SJSA1 (cell line): ENCODE data around the gene STRIP1. TPM values are rescaled to one million over a fixed set of nuclear protein-coding genes. Genes with fewer than 3 reads are reported as not detected.

Experiments used
- DNase-seq, 2 experiments: peaks; one replicate each; pipeline ENCODE4 v3.0.0-alpha.2; 2015 to 2020; ENCODE audit warnings: low spot score in 2 of 2, low read depth in 1 of 2
- H3K27ac ChIP-seq: fragments of 250-450 bp; sonication (Bioruptor Pico); 2 replicates; pipeline ENCODE4 v1.5.1; 2020; ENCODE audit warnings: mild to moderate bottlenecking, moderate library complexity
- H3K27me3 ChIP-seq: fragments of 250-450 bp; sonication (Bioruptor Pico); replicated peaks from 2 replicates; pipeline ENCODE4 v1.5.1; 2020; ENCODE audit warnings: mild to moderate bottlenecking, moderate library complexity
- H3K36me3 ChIP-seq: fragments of 250-450 bp; sonication (Bioruptor Pico); 2 replicates; pipeline ENCODE4 v1.5.1; 2020; ENCODE audit warnings: mild to moderate bottlenecking
- H3K4me1 ChIP-seq: fragments of 250-450 bp; sonication (Bioruptor Pico); replicated peaks from 2 replicates; pipeline ENCODE4 v1.6.1; 2021; ENCODE audit warnings: mild to moderate bottlenecking
- H3K4me3 ChIP-seq: fragments of 250-450 bp; sonication (Bioruptor Pico); 2 replicates; pipeline ENCODE4 v1.5.1; 2020; ENCODE audit warnings: mild to moderate bottlenecking
- H3K9me3 ChIP-seq: fragments of 250-450 bp; sonication (Bioruptor Pico); replicated peaks from 2 replicates; pipeline ENCODE4 v1.5.1; 2020; ENCODE audit warnings: mild to moderate bottlenecking
- total RNA-seq: library from RNA; depleted of rRNA; stranded (reverse); fragments of >200 nt; shearing (Covaris generic); gene quantifications from 2 replicates; pipeline ENCODE4 v1.2.3, GENCODE V29; 2014

The STRIP1 gene
- total RNA-seq, 1 experiment from 2014 or later, result 31.6 TPM

DNA sequence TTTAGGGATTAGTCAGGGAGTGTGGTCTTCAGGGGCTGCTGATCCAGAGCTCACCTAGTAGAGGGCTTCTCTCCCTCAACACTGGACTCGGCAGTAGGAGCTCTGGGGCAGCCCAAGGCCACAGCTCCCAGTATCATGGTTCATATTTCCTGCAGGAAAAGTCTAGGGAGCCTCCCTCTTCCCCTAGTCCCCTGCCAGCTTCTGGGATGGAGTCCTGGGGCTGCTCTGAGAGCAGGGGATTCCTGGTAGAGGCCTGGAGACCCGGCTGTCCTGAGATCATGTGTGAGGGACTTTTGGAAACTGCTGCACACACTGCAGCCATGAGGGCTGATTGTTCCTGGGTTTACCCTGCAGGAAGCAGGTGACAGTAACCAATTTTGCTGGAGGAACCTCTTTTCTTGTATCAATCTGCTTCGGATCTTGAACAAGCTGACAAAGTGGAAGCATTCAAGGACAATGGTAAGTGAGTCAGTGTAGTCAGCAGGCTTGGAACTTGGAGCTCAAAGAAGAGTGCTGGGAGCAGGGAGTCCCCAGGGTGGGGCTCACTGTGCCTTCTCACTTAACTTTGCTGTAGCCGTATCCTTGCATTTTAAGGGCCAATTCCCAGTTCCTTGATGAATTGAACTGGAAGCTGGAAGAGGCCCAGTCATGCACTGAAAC lies 16.3 kb downstream of the STRIP1 start:
- Histone ChIP-seq H3K36me3 (peaks cover 96% of the 10 kb centered on the region), H3K9me3 (no peaks in the 10 kb centered on the region), H3K4me1 (no peaks in the 10 kb centered on the region), H3K27me3 (no peaks in the 10 kb centered on the region), H3K4me3 (no peak overlapping the region), H3K27ac (no peak overlapping the region)
- DNase-seq, result no peak

DNA sequence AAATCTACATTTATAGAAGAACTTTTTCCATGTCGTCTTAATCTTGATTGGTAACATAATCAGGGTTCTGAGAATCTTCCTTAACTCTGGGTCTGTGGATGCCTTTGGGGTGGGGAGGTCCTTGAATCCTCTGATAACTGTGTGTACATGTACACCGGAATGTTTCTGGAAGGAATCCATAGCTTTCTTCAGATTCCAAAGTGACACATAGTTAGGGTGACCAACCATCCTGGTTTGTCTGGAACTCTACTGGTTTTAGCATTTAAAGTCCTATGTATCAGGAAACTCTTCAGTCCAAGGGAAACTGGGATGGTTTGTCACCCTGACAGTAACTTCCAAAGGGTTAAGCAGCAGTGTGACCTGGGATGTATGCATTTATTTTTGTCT lies 16.8 kb downstream of the STRIP1 start:
- Histone ChIP-seq H3K4me3 (no peak overlapping the region), H3K27ac (no peak overlapping the region), H3K4me1 (no peaks in the 10 kb centered on the region), H3K27me3 (no peaks in the 10 kb centered on the region), H3K9me3 (no peaks in the 10 kb centered on the region), H3K36me3 (peaks cover 96% of the 10 kb centered on the region)
- no peak for DNase-seq

DNA sequence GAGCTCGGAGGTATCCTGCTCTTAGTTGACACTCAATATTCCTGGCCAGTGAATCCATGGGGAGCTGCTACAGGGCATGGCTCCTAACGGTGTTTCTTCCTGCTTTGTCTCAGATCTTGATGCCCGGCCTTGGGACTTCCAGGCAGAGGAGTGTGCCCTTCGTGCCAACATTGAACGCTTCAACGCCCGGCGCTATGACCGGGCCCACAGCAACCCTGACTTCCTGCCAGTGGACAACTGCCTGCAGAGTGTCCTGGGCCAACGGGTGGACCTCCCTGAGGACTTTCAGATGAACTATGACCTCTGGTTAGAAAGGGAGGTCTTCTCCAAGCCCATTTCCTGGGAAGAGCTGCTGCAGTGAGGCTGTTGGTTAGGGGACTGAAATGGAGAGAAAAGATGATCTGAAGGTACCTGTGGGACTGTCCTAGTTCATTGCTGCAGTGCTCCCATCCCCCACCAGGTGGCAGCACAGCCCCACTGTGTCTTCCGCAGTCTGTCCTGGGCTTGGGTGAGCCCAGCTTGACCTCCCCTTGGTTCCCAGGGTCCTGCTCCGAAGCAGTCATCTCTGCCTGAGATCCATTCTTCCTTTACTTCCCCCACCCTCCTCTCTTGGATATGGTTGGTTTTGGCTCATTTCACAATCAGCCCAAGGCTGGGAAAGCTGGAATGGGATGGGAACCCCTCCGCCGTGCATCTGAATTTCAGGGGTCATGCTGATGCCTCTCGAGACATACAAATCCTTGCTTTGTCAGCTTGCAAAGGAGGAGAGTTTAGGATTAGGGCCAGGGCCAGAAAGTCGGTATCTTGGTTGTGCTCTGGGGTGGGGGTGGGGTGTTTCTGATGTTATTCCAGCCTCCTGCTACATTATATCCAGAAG lies 19.4 kb downstream of the STRIP1 start:
- Histone ChIP-seq H3K36me3 (peaks cover 92% of the 10 kb centered on the region), H3K4me3 (no peak overlapping the region), H3K27ac (no peak overlapping the region), H3K4me1 (no peaks in the 10 kb centered on the region), H3K9me3 (no peaks in the 10 kb centered on the region), H3K27me3 (no peaks in the 10 kb centered on the region)
- DNase-seq, result peak in 1 of 2 experiments; percentile 26

DNA sequence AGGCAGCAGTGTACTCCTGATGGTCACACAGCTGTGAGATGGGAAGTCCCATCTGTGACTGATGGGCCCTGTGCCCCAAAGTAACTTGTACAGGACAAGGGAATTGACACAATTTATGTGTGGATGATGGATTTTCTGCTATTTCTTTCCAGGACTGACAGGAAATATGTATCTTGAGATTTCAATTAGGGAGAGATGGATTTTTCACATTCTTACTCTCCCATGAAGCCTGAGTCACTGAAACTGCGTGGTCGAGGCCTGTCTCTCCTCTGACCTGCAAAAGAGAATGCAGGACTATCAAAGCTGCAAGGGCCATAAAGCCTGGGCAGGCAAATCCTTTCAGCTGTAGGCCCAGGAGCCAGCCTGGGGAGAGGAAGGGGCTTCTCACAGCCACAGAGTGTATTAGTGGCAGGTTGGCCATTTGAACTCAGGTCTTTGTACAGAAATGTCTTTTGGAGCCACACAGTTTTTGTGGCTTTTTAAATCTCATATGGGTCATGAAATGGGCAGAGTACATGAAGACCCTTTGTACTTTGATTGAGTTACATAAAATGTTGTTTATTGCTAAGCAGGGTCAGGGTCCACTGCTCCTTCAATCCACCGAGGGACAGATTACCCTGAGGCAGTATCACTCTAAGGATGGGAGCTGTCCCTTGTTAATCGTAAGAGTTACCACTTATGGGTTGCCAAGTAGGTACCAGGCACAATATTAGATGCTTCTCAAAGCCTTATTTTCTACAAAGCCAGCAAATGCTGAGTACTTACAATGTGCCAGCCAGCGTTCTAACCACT lies 21.3 kb downstream of the STRIP1 start:
- no peak overlapping the region for H3K27ac ChIP-seq
- peaks cover 81% of the 10 kb centered on the region for H3K36me3 ChIP-seq
- no peak overlapping the region for H3K4me3 ChIP-seq
- H3K27me3 ChIP-seq, result no peaks in the 10 kb centered on the region
- no peak for DNase-seq
- no peaks in the 10 kb centered on the region for H3K9me3 ChIP-seq
- H3K4me1 ChIP-seq, result no peaks in the 10 kb centered on the region

DNA sequence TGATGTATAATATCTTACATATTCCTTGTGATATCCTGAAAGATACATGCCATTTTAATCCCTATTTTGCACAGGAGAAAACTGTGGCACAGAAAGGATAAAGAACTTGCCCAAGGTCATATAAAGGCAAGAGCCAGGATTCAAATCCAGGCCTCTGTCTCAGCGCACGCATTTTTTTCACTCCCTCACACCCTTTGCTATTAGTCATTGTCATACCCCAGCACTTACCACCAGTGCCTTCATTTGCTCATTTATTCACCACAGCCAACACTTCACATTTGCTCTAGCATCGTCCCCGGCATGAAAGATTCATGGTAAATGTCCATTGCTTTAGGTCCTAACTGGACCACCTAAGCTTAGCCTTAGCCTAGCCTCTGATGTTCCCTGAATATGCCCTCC lies 21.9 kb downstream of the STRIP1 start:
- Histone ChIP-seq H3K27me3 (no peaks in the 10 kb centered on the region), H3K4me3 (no peak overlapping the region), H3K36me3 (peaks cover 75% of the 10 kb centered on the region), H3K9me3 (no peaks in the 10 kb centered on the region), H3K27ac (no peak overlapping the region), H3K4me1 (no peaks in the 10 kb centered on the region)
- no peak for DNase-seq

DNA sequence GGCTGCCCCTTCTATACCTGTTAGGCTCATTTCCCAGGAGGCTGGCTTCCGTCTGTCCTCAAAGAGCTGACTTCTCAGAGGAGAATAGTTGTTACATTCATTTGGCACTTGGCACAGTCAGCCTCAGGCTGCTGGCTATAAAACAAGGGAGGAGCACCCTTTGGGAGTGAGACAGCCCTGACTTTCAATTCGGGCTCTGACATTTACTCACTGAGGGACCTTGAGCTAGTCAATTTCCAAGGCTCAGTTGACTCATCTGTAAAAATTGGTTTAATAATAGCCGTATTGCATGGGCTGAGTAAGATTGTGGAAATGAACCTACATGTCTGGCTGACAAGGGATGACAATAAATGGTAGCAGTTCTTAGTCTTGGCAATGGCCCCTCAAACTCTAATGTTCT lies 22.4 kb downstream of the STRIP1 start:
- no peaks in the 10 kb centered on the region for H3K4me1 ChIP-seq
- no peaks in the 10 kb centered on the region for H3K27me3 ChIP-seq
- peaks cover 70% of the 10 kb centered on the region for H3K36me3 ChIP-seq
- no peaks in the 10 kb centered on the region for H3K9me3 ChIP-seq
- H3K27ac ChIP-seq, result no peak overlapping the region
- no peak for DNase-seq
- H3K4me3 ChIP-seq, result no peak overlapping the region

DNA sequence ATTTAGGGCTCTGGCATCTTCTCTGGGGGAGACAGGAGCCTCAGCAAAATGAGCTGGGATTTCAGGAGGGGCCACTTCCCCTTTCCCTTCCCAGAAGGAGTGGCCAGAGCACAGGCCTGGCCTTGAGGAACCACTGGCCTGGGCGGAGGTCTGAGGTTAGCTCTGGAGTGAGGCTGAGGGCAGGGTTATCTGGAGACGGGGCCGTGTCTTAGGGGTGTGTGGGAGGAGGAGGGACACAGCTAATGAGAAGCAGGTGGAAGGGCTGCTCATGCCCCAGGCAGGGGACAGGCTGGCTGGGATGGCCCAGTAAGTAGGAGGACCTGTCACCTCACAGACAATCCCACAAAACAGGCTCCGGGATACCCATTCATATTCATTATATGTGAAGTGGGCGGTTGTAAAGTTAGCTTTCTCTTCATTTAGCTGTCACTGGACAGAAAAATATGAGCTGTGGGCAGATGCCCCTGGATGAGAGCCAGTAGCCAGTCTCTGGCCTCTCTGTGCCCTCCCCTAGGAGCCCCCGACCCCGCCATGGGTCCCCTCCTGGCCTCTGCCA lies 23.6 kb downstream of the STRIP1 start:
- DNase-seq, result no peak
- Histone ChIP-seq H3K36me3 (peaks cover 57% of the 10 kb centered on the region), H3K4me1 (no peaks in the 10 kb centered on the region)

DNA sequence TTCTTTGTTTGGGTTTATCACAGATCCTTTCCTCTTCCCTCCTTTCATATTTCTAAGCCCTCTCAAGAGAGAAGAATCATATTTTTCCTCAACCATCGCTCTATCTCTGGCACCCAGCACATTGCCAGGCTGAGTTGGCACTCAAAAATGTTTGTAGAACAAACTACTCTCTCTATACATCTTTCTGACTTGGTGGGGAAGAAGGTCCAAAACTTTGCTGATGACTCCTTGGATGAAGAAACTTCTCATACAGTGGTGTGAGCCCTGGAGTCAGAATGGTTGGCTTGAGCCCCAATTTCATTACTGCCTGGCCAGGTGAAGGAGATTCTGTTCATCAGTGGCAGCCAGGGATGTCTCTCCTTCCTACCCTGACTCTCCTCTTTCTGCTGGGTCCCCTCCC lies 24.2 kb downstream of the STRIP1 start:
- no peak overlapping the region for H3K4me3 ChIP-seq
- no peak overlapping the region for H3K27ac ChIP-seq
- H3K4me1 ChIP-seq, result no peaks in the 10 kb centered on the region
- no peaks in the 10 kb centered on the region for H3K9me3 ChIP-seq
- H3K27me3 ChIP-seq, result no peaks in the 10 kb centered on the region
- no peak for DNase-seq
- H3K36me3 ChIP-seq, result peaks cover 52% of the 10 kb centered on the region

More for the DNA sequence above, 23.6 kb downstream of the STRIP1 start:
- no peak overlapping the region for H3K4me3 ChIP-seq
- H3K27me3 ChIP-seq, result no peaks in the 10 kb centered on the region
- H3K27ac ChIP-seq, result no peak overlapping the region
- H3K9me3 ChIP-seq, result no peaks in the 10 kb centered on the region

DNA sequence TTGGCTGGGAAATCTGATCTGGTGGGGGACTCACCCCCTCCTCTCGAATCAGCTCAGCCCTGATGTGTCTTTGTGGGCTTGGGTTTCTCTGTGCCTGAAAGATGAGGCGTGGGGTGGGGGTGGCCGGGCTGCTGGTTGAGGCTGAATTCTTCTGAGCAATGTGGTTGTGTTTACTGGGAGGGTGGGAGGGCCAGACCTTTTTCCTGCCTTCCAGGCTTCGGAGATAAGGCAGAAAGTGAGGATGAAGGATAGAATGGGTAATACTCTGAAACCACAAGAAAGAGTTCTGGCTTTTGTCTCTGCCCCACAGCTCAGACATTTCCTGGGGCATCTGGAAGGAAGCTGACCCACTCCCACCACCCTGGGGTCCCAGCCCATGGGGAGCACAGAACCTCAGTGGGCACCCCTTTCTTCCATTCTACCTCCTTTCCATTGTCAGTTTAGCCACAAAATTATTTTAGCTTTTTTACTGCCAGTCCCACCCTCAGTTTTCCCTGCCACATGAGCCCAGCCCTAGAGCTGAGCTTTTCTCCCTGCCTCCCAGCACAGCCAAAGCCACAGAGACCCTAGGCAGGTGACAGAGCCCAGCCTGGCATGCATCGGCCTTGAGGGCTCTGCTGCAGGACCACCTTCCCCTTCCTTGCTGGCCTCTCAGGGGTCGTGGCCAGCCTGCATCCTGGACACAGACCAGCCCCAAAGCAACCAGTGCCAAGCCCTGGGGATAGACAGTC lies 24.9 kb downstream of the STRIP1 start:
- Histone ChIP-seq H3K4me1 (no peaks in the 10 kb centered on the region), H3K4me3 (no peak overlapping the region), H3K36me3 (peaks cover 45% of the 10 kb centered on the region), H3K27ac (no peak overlapping the region), H3K27me3 (no peaks in the 10 kb centered on the region), H3K9me3 (no peaks in the 10 kb centered on the region)
- DNase-seq, result no peak

DNA sequence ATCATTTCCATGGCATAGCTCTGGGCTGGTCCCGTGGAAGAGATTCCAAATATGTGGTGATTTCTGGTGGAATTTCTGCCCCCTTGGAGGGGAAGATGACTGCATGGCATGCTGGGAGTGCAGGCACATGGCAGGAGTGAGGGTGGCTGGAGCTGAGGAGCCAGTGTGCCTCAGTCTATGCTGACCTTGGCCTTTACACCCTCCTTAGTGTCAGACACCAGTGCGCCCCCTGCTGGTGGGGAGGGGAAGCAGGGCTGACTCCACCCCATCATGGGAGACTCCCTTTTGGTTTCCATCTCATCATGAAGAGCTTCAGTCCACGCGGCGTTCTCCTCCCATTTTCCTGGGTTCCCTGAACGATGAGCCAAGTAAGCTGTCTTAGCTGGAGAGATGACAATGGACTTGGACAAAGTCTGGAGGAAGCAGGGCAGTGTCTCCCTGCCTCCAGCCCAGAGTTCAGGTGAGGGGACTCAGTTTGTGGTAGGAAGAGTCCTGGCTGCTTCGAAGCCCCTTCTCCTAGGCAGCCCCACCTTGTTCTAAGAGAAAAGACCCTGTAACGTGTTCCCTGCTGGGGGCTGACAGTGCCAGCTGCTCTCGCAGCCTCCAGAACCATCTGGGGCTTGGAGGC lies 25.7 kb downstream of the STRIP1 start:
- H3K4me1 ChIP-seq, result no peaks in the 10 kb centered on the region
- H3K27me3 ChIP-seq, result no peaks in the 10 kb centered on the region
- no peaks in the 10 kb centered on the region for H3K9me3 ChIP-seq
- H3K4me3 ChIP-seq, result no peak overlapping the region
- peak; percentile 24 to 66 for DNase-seq
- no peak overlapping the region for H3K27ac ChIP-seq
- H3K36me3 ChIP-seq, result peaks cover 36% of the 10 kb centered on the region

DNA sequence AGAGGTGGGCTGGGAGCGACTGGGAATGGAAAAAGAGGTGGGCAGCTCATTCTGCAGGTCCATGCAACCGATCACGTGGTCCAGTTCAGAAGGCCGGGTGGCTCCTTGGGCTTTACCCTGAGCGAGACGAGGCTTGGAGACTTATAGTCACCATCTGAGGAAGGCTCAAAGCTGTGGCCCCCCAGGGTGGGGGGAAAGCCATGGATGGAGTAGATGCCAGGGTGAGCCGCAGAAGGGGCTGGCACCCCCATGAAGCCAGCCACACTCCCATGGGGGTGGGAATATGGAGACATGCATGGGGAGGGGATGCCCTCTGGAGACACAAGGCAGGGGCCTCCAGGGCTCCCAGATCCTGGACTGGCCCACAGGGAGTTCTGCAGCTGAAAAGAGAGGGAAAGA lies 26.2 kb downstream of the STRIP1 start:
- Histone ChIP-seq H3K27ac (no peak overlapping the region), H3K27me3 (no peaks in the 10 kb centered on the region), H3K4me1 (no peaks in the 10 kb centered on the region), H3K36me3 (peaks cover 31% of the 10 kb centered on the region), H3K4me3 (no peak overlapping the region), H3K9me3 (no peaks in the 10 kb centered on the region)
- DNase-seq, result no peak

DNA sequence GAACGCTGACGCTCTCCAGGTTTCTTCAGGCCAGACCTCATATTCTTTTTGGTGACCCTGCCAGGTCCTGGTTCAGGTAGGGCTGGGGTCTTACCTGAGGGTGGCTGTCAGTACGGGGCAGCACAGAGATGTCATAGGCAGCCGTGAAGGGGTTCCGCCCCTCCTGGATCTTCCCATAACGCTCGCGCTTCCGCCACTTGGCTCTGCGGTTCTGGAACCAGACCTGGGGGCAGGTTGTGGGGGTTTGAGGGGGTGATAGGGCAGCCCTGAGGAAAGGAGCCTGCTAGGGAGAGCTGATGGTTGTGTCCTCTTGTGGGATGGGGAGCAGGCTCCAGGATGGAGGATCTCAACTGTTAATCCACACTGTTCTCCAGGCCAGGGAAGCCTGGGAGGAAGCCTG lies 26.9 kb downstream of the STRIP1 start:
- no peak overlapping the region for H3K27ac ChIP-seq
- H3K4me1 ChIP-seq, result no peaks in the 10 kb centered on the region
- peaks cover 24% of the 10 kb centered on the region for H3K36me3 ChIP-seq
- H3K27me3 ChIP-seq, result no peaks in the 10 kb centered on the region
- H3K4me3 ChIP-seq, result no peak overlapping the region
- no peaks in the 10 kb centered on the region for H3K9me3 ChIP-seq
- DNase-seq, result no peak

DNA sequence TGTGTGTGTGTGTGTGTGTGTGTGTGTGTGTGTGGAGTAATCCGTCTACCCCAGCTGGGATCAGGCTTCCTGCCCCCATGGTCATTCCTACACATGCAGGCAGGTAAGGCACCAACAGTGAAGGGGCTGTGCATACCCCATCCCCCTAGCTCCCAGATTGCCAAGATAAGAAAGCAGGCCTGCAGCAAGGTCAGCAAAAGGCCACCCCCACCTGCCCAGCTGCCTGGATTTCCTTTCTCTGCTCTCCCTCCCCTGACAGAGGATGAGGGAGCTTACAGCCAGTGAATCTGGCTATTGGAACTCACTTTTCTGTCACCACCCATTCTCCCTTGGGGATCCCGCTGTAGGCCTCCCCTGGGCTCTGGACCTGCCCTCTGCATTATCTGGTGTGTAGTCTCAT lies 28.2 kb downstream of the STRIP1 start:
- no peak for DNase-seq
- Histone ChIP-seq H3K4me1 (no peaks in the 10 kb centered on the region), H3K4me3 (no peak overlapping the region), H3K27ac (no peak overlapping the region), H3K36me3 (peaks cover 12% of the 10 kb centered on the region), H3K9me3 (no peaks in the 10 kb centered on the region), H3K27me3 (no peaks in the 10 kb centered on the region)
